ENCODE results near the gene CELF5.
"Not testable (repeated sequence)": the region's sequence is repeated elsewhere in the genome, so short reads cannot be mapped to it uniquely, and the experiment has no call there.

The CELF5 gene

DNA sequence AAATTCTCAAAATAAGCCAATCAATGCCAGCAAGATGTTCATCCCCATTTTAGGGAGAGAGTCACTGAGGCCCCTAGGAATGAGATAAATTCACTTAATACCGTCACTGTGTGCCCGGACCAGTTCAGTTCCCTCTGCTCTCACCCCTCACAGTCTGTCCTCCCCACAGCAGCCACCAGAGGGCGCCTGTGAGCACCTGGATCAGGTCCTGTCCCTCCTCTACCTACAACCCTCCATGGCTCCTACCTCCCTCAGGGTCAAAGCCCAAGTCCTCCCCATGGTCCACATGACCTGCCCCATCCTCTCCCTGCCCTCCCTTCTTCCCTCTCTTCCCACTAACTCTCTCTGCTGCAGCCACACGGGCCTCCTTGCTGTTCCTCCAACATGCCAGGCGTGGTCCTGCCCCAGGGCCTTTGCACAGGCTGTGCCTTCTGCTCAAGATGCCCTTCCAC lies 100.0 kb downstream of the CELF5 start:
- Mint-ChIP-seq H3K27me3 (peaks cover 15% of the 10 kb centered on the region), H3K9me3 (no peaks in the 10 kb centered on the region), H3K4me3 (no peak overlapping the region), H3K36me3 (ENCODE audit: low read depth) (no peaks in the 10 kb centered on the region), H3K4me1 (ENCODE audit: low read depth) (peaks cover 1% of the 10 kb centered on the region), H3K27ac (no peak overlapping the region)
- DNase-seq, result peak; percentile 84

DNA sequence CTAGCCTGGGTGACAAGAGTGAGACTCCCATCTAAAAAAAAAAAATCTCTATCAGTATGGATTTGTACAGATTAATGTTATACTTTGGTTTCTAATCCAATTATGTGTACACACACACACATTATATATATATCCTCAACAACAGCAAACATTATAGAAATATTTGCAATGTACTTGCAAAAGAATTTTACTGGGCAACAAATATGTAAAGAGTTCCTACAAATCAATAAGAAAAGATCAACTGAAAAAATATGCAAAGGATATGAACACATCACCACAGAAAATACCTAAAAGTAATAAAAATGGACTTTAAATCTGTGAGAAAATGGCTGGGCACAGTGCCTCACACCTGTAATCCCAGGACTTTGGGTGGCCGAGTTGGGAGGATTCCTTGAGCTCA lies 101.0 kb downstream of the CELF5 start:
- Mint-ChIP-seq H3K27ac (no peak overlapping the region), H3K4me3 (no peak overlapping the region), H3K4me1 (ENCODE audit: low read depth) (peaks cover 1% of the 10 kb centered on the region), H3K36me3 (ENCODE audit: low read depth) (no peaks in the 10 kb centered on the region), H3K27me3 (peaks cover 11% of the 10 kb centered on the region), H3K9me3 (no peaks in the 10 kb centered on the region)
- DNase-seq, result no peak

DNA sequence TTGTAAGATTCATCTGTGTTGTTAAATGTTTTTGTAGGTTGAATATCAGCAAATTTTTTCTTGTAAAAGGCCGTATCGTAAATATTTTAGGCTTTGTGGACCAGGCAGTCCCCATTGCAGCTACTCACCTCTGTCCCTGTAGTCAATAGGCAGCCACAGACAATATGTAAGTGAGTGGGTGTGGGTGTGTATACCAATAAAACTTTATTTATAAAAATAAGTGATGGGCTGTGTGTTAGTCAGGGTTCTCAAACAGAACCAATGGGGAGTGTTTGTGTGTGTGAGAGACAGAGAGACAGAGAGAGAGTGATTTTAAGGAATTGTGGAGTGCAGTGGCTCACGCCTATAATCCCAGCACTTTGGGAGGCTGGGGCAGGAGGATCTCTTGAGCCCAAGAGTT lies 104.3 kb downstream of the CELF5 start:
- peaks cover 1% of the 10 kb centered on the region for H3K4me1 Mint-ChIP-seq (ENCODE audit: low read depth)

DNA sequence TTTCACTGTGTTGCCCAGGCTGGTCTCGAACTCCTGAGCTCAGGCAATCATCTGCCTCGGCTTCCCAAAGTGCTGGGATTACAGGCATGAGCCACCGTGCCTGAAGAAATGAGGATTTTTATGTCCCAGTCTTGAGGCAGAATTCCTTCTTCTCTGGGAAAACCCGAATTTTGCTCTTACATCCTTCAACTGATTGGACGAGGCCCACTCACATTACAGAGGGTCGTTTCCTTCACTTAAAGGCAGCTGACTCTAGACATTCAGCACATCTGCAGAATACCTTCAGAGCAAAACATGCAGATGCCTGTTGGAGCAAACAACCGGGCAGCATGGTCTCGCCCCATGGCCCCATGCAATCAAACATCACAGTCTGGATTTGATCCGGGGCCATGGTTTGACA lies 105.6 kb downstream of the CELF5 start:
- Mint-ChIP-seq H3K4me1 (ENCODE audit: low read depth) (peaks cover 1% of the 10 kb centered on the region), H3K27me3 (no peaks in the 10 kb centered on the region), H3K9me3 (no peaks in the 10 kb centered on the region), H3K4me3 (no peak overlapping the region), H3K27ac (no peak overlapping the region), H3K36me3 (ENCODE audit: low read depth) (no peaks in the 10 kb centered on the region)
- no peak for DNase-seq

More for the DNA sequence above, 104.3 kb downstream of the CELF5 start:
- Mint-ChIP-seq H3K9me3 (no peaks in the 10 kb centered on the region), H3K27me3 (no peaks in the 10 kb centered on the region), H3K27ac (no peak overlapping the region), H3K36me3 (ENCODE audit: low read depth) (no peaks in the 10 kb centered on the region), H3K4me3 (no peak overlapping the region)
- DNase-seq, result no peak

DNA sequence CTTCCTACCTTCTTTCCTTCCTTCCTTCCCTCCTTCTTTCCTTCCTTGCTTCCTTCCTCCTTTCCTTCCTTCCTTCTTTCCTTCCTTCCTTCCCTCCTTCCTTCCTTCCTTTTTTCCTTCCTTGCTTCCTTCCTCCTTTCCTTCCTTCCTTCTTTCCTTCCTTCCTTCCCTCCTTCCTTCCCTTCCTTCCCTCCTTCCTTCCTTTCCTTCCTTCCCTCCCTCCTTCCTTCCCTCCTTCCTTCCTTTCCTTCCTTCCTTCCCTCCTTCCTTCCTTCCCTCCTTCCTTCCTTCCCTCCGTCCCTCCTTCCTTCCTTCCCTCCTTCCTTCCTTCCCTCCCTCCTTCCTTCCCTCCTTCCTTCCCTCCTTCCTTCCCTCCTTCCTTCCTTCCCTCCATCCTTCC lies 107.8 kb downstream of the CELF5 start:
- not testable (repeated sequence) for H3K4me3 Mint-ChIP-seq; H3K9me3 Mint-ChIP-seq; H3K4me1 Mint-ChIP-seq (ENCODE audit: low read depth); H3K27ac Mint-ChIP-seq; DNase-seq; H3K27me3 Mint-ChIP-seq; H3K36me3 Mint-ChIP-seq (ENCODE audit: low read depth)

DNA sequence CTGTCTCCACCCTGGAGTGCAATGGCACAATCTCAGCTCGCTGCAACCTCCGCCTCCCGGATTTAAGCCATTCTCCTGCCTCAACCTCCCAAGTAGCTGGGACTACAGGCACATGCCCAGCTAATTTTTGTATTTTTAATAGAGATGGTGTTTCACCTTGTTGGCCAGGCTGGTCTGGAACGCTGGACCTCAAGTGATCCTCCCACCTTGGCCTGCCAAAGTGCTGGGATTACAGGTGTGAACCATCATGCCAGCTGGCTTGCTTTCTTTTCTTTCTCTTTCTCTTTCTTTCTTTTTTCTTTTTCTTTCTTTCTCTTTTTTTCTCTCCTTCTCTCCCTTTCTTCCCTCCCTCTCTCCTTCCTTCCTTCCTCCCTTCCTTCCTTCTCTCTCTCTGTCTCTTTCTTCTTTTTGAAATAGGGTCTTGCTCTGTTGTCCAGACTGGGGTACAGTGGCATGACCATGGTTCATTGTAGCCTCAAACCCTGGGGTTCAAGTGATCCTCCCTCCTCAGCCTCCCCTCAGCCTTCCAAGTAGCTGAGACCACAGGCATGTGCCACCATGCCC lies 108.6 kb downstream of the CELF5 start:
- Mint-ChIP-seq H3K36me3 (ENCODE audit: low read depth) (no peaks in the 10 kb centered on the region), H3K4me1 (ENCODE audit: low read depth) (peaks cover 2% of the 10 kb centered on the region), H3K9me3 (no peaks in the 10 kb centered on the region), H3K4me3 (no peak overlapping the region), H3K27me3 (no peaks in the 10 kb centered on the region), H3K27ac (no peak overlapping the region)
- no peak for DNase-seq

DNA sequence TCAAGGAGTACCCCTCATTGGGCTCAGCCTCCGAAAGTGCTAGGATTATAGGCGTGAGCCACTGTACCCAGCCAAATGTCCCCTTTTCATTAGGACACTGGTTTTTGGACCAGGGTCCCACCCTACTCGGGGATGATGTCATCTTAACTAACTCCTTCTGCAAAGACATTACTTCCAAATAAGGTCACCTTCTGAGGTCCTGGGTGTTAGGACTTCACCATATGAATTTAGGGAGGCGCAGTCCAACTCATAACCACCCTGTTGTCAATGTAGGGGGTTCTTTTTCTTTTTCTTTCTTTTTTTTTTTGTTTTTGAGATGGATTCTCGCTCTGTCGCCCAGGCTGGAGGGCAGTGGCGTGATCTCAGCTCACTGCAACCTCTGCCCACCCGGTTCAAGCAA lies 109.2 kb downstream of the CELF5 start:
- H3K27ac Mint-ChIP-seq, result no peak overlapping the region
- no peaks in the 10 kb centered on the region for H3K36me3 Mint-ChIP-seq (ENCODE audit: low read depth)
- no peak overlapping the region for H3K4me3 Mint-ChIP-seq
- H3K4me1 Mint-ChIP-seq (ENCODE audit: low read depth), result peaks cover 6% of the 10 kb centered on the region
- H3K9me3 Mint-ChIP-seq, result no peaks in the 10 kb centered on the region
- H3K27me3 Mint-ChIP-seq, result no peaks in the 10 kb centered on the region
- no peak for DNase-seq

DNA sequence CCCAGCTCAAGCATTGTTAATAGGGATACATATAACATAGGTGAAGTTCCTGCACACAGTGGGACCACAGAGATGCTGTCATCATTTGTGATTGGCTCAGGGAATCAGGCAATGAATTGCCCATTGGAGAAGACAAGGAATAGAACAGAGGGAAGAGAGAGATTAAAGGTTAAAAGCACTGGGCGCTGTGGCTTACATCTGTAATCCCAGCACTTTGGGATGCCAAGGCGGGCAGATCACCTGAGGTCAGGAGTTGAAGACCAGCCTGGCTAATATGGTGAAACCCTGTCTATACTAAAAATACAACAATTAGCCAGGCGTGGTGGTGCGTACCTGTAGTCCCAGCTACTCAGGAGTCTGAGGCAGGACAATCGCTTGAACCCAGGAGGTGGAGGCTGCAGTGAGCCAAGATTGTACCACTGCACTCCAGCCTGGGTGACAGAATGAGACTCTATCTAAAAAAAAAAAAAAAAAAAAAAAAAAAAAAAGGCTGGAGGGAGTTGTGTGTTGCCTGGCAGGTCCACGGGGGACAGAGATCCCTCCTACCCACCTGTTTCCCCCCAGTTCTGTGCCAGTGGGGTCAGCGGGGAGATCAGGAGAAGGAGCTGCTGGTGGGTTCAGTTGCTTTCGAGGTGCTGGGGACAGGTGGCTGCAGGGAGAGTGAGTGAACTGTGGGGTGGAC lies 110.4 kb downstream of the CELF5 start:
- not testable (repeated sequence) for H3K27me3 Mint-ChIP-seq; H3K4me1 Mint-ChIP-seq (ENCODE audit: low read depth); H3K4me3 Mint-ChIP-seq; DNase-seq; H3K36me3 Mint-ChIP-seq (ENCODE audit: low read depth); H3K27ac Mint-ChIP-seq; H3K9me3 Mint-ChIP-seq

DNA sequence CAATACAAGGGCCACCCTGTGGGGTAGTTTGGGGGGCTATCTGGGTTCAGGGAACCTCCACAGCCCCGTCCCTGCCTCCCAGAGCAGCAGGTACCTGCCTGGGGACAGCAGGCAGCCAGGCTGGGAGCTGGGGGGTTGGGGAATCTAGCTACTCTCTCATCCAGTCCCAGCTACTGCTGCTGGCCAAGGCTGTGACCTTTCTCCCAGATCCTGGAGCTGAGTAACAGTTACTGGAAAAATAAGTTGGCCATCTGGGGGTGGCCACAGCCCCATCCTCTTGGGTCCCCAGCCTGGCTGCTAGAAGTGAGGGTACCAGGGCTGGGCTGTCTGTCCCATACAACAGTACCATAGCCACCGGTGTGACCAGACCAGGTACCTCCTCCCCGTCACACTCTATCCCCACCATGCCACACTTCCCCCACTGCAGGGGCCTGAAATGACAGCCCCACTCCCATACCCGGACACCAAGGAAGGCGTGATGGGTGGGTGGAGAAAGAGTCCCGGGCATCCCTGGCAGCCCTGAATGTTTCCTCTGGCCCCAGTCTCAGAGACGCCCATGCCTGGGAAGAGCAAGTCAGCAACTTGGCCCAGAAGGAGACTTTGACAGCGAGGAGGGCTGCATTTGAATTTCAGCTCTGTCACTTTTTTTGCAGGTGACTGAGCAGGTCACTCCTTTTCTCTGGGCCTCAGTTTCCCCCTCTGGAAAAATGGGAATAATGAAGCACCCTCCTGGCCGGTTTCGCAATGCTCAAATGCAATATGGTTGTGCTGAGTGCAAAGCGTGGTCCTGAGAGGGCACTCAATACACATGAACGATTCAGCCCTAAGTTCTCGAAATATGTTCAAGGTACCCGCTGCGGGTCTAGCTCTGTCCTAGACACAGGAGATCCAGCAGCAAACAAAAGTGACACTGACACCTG lies 111.2 kb downstream of the CELF5 start:
- Mint-ChIP-seq H3K4me3 (no peak overlapping the region), H3K27me3 (no peaks in the 10 kb centered on the region), H3K36me3 (ENCODE audit: low read depth) (no peaks in the 10 kb centered on the region), H3K4me1 (ENCODE audit: low read depth) (peaks cover 9% of the 10 kb centered on the region), H3K27ac (no peak overlapping the region), H3K9me3 (no peaks in the 10 kb centered on the region)
- DNase-seq, result no peak

DNA sequence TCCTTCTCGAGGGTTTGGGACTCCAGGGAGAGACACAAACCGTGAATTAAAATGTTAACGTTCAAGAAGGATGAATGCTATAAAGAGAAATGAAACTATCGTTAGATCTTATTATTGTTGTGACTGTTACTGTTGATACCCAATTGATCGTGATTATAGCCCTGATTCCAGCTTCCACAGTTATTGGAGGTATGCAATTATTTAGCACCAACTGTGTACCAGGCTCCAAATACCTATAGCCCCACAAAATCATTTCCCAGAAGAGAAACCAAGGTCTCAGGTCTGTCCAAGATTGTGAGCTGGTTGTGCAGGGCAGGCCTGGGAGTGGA lies 111.9 kb downstream of the CELF5 start:
- H3K4me1 Mint-ChIP-seq (ENCODE audit: low read depth), result peaks cover 9% of the 10 kb centered on the region
- H3K9me3 Mint-ChIP-seq, result no peaks in the 10 kb centered on the region
- DNase-seq, result no peak
- no peak overlapping the region for H3K4me3 Mint-ChIP-seq
- no peaks in the 10 kb centered on the region for H3K27me3 Mint-ChIP-seq
- no peaks in the 10 kb centered on the region for H3K36me3 Mint-ChIP-seq (ENCODE audit: low read depth)
- no peak overlapping the region for H3K27ac Mint-ChIP-seq

DNA sequence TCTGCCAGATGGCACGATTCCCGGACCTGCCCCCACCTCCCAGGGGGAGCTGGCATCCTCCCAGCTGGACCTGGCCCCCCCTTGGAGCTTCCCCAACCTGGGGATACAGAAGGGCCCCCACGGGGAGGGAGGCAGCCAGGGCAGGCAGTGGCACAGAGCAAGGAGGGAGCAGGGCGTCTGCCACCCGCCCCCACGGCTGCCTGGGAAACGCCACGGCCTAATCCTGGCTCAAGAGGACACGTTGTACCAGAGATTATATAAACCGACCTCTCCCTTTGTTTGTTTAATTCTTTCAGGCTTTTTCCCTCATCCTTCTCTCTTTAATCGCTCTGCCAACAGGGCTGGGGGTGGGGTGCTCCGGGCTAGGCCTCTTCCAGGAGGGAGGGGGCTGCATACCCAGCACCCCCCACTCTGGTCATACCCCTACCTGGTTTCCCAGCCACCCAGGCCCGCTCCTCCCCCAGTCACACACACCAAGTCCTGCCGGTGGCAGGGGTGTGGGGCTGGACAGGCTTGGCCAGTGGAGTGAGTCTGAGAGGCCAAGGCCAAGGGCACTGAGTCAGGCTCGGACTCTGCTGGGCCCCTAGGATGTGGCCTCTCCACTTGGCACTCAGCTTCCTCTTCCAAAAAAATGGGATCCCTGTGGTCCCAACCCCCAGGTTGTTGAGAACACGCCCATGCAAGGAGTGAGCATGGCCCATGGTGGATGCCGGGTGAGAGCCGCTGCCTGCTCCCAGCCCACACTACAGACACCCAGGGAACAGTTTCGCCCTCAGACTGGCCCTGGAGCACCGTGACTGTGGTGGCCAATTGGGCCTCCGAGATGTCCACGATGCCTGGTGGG lies 112.4 kb downstream of the CELF5 start:
- Mint-ChIP-seq H3K27me3 (no peaks in the 10 kb centered on the region), H3K36me3 (ENCODE audit: low read depth) (no peaks in the 10 kb centered on the region), H3K4me3 (no peak overlapping the region), H3K4me1 (ENCODE audit: low read depth) (peaks cover 9% of the 10 kb centered on the region), H3K9me3 (no peaks in the 10 kb centered on the region), H3K27ac (no peak overlapping the region)
- no peak for DNase-seq

DNA sequence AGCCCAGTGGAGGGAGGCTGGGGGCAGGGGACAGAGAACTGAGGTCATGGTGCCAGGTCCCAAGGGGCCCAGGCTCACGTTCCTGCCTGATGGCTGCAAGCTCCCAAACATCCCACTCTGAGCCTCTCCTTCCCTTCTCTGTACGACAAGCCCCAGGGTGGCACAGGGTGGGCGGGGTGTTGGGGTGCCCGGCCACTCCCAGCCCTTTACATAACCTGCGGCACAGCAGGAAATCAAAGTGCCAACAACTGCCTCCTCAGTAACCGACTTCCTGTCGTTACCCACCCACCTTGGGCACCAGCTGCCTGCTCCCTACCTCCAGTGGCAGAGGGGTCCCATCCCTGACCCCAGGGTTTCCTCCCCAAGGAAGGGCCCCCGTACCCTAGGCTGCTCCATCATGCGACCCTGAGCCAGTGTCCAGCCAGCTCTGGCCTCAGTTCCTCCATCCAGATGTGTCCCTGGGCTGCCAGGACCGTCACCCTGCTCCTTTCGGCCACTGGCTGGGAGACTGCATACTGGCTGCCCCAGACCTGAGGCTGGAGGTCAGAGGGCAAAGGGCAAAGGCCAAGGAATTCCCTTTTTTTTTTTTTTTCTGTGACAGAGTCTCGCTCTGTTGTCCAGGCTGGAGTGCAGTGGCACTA lies 114.2 kb downstream of the CELF5 start:
- Mint-ChIP-seq H3K4me1 (ENCODE audit: low read depth) (peaks cover 10% of the 10 kb centered on the region), H3K27ac (peak overlapping the region; percentile 84), H3K27me3 (no peaks in the 10 kb centered on the region), H3K4me3 (no peak overlapping the region), H3K36me3 (ENCODE audit: low read depth) (no peaks in the 10 kb centered on the region), H3K9me3 (no peaks in the 10 kb centered on the region)
- DNase-seq, result peak; percentile 63

DNA sequence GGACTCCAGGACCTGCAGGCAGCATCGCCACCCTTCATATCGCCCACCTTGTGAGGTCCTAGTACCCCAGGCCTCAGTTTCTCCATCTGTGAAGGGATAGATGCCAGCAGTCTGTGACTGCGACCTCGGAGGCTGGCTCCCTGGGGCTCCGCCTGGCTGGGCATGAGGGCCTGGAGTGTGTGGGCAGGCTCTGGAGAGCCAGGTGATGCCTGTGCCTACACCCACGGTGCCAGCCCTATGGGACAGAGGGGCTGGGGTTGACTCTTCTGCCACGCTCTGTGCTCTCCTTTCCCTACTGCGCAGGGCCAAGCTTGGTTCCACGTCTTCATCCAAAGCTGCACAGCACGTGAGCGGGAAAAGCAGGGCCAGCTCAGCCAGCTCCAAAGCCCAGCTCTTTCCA lies 115.9 kb downstream of the CELF5 start:
- no peaks in the 10 kb centered on the region for H3K36me3 Mint-ChIP-seq (ENCODE audit: low read depth)
- no peaks in the 10 kb centered on the region for H3K27me3 Mint-ChIP-seq
- H3K9me3 Mint-ChIP-seq, result no peaks in the 10 kb centered on the region
- H3K4me1 Mint-ChIP-seq (ENCODE audit: low read depth), result peaks cover 12% of the 10 kb centered on the region
- no peak overlapping the region for H3K4me3 Mint-ChIP-seq
- no peak overlapping the region for H3K27ac Mint-ChIP-seq
- no peak for DNase-seq

DNA sequence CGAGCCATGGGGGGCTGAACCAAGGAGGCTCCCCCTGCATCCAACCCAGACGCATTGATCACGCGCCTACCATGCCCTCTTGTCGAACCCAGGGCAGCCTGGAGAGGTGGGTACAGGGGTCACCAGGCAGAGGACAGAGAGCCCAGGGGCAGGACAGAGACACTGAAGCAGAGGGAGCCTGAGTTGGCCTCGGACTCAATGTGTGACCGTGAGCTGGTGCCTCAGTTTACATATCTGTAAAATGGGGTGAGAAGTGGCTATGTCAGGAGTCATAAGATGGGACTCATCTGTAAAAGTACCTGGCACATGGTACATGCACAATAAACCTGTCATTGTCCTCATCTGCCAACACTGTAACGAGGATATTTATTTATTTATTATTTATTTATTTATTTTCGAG lies 117.8 kb downstream of the CELF5 start:
- H3K4me1 Mint-ChIP-seq (ENCODE audit: low read depth), result peaks cover 12% of the 10 kb centered on the region
- H3K4me3 Mint-ChIP-seq, result no peak overlapping the region
- no peak for DNase-seq
- no peak overlapping the region for H3K27ac Mint-ChIP-seq
- no peaks in the 10 kb centered on the region for H3K9me3 Mint-ChIP-seq
- no peaks in the 10 kb centered on the region for H3K36me3 Mint-ChIP-seq (ENCODE audit: low read depth)
- no peaks in the 10 kb centered on the region for H3K27me3 Mint-ChIP-seq

Measured in activated T-cell treated with anti-CD3 and anti-CD28 coated beads, Interleukin-2, amount 50 U/mL, for 24 hours (primary cell).